CD4-positive, alpha-beta T cell treated with Interleukin-6 for 4 hours (primary cell): ENCODE data around the gene AP3S2.
A peak's percentile ranks its signal among the peaks of the same experiment; 100 is the strongest.
"Not testable (repeated sequence)": the region's sequence is repeated elsewhere in the genome, so short reads cannot be mapped to it uniquely, and the experiment has no call there.

Source experiments
- DNase-seq: peaks from one replicate; pipeline ENCODE4 v3.0.0-alpha.2; 2020; ENCODE audit warnings: mixed read lengths

AP3S2 gene

GRCh38 chr15:89893696-89894447 is at the start of gene AP3S2:
Gene AP3S2, minus strand, starts transcription at chr15:89893994. Its CDS starts 45 bp downstream, at chr15:89893949.
- DNase-seq = peak; percentile 89

DNA sequence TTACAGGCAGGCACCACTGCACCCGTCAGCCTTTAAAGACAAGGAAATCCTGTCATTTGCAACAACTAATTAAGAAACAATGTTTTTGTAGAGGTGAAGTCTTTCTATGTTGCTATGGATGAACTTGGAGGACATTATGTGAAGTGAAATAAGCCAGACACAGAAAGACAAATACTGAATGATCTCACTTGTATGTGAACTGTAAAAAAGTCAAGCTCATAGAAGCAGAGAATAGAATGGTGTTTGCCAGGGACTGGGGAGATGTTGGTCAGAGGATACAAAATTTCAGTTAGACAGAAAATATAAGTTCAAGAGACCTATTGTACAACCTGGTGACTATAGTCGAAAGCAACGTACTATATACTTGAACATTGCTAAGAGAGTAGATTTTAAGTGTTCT is 46.1 kb upstream of the AP3S2 start:
- DNase-seq = no peak

DNA sequence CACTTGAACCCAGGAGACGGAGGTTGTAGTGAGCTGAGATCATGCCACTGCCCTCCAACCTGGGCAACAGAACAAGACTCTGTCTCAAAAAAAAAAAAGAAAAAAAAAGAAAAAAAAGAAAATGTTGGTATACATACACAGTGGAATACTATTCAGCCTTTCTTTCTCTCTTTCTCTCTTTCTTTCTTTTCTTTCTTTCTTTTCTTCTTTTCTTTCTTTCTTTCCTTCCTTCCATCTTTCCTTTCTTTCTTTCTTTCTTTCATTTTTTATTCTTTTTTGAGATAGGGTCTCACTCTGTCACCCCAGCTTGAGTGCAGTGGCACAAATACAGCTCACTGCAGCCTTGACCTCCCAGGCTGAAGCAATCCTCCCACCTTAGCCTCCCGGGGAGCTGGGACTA is 45.6 kb upstream of the AP3S2 start:
- DNase-seq = not testable (repeated sequence)

DNA sequence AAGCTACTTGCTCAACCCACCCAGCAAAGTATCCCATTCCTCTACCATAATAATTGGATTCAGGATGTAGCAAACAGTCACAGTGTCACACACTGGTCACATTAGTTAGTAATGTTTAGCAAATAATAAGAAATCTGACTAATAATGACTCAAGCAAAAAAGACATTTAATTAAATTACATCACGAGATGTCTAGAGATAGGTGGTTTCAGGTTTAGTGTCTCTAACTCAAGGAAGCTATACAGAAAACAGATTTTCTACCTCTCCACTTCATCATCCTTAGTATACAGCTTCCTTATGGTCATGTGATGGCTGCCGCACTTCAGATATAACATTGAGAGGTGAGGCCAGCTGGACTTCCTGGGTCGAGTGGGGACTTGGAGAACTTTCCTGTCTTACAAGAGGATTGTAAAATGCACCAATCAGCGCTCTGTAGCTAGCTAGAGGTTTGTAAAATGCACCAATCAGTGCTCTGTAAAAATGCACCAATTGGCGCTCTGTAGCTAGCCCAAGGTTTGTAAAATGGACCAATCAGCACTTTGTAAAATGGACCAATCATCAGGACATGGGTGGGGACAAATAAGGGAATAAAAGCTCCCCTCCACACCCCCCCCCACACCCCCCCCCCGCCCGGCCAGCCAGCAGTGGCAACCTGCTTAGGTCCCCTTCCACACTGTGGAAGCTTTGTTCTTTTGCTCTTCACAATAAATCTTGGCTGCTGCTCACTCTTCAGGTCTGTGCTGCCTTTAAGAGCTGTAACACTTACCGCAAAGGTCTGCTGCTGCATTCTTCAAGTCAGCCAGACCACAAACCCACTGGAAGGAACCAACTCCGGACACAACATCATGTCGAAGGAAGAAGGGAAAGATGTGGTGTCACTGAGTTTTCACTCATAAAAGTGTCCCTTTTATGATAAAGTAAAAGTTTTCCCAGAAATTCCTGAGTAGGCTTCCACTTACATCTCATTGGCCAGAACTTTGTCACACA is 43.9 kb upstream of the AP3S2 start:
- no peak for DNase-seq

GRCh38 chr15:89936786-89937265 is 43.0 kb upstream of the AP3S2 start:
- no peak for DNase-seq

DNA sequence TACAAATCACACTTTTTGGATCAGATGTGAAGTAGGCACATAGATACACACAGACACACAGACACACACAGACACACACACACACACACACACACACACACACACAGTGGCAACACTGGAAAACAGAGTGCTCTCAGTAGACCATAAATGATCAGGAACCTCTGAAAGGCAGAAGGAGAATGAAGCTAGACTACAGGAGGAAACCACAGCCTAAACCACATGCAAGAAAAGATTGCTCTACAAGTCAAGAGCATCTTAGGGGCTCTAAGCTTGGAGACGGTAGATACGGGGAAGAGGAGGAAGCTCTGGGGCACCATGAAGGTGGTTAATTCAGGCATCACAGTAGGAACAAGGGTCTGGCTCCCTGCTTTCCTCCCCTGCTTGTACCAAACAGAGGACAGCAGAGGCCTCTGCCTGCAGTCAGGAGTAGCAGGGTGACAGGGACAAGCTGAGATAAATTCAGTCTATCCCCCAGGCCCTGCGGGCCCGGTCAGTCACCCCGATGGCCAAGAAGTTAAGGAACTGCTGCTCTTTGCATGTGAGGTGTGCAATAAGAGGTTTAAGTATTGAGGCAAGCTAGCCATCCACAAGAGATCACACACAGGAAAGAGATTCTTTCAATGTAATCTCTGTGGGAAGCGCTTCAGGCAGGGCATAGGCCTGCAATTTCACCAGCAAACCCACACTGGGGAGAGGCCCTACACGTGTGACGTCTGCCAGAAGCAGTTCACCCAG is 42.4 kb upstream of the AP3S2 start:
- DNase-seq = peak; percentile 46

GRCh38 chr15:89932880-89933279 is 39.1 kb upstream of the AP3S2 start:
- no peak for DNase-seq

- DNase-seq = no peak
Observed at GRCh38 chr15:89928421-89928820, 34.6 kb upstream of the AP3S2 start.

DNA sequence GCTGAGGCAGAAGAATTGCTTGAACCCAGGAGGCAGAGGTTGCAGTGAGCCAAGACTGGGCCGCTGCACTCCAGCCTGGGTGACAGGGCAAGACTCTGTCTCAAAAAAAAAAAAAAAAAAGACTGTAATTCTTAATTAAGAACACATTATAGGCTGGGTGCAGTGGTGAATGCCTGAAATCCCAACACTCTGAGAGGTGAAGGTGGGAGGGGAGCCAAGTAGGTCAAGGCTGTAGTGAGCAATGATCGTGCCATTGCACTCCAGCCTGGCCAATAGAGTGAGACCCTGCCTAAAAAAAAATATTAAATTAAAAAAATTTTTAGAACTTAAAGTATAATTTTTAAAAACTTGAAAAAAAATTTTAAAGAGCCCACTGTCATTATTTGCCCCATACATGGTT is 32.4 kb upstream of the AP3S2 start:
- no peak for DNase-seq

DNA sequence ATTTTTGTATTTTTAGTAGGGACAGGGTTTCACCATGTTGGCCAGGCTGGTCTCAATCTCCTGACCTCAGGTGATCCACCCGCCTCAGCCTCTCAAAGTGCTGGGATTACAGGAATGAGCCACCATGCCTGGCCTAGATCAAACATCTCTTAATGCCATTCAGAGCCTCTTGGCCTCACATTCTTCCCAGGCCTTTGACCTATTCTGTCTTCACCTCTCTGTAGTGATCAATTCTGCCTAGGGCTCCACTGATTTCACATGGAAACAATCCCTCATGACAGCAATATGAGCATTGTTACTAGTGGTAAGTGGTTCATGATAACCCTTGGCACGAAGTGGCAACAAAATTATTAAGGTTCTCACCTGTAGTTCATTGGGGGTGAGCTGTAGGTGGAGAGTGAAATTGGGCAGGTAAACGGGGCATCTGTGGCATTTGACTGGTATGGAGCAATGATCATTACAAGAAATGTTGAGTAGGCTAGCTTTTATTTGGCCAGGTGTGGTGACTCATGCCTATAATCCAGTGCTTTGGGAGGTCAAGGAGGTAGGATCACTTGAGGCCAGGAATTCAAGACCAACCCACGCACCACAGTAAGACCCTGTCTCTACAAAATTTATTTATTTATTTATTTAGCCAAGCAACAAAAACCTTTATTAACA is 23.8 kb upstream of the AP3S2 start:
- DNase-seq = no peak

- DNase-seq = no peak
Observed at GRCh38 chr15:89916660-89917059, 22.9 kb upstream of the AP3S2 start.

- peak; percentile 19 for DNase-seq
Observed at GRCh38 chr15:89912674-89913396, 19.0 kb upstream of the AP3S2 start, which contains the start of gene ARPIN. Gene ARPIN, minus strand, starts transcription at chr15:89912952. Its CDS starts 117 bp downstream, at chr15:89912835.

DNA sequence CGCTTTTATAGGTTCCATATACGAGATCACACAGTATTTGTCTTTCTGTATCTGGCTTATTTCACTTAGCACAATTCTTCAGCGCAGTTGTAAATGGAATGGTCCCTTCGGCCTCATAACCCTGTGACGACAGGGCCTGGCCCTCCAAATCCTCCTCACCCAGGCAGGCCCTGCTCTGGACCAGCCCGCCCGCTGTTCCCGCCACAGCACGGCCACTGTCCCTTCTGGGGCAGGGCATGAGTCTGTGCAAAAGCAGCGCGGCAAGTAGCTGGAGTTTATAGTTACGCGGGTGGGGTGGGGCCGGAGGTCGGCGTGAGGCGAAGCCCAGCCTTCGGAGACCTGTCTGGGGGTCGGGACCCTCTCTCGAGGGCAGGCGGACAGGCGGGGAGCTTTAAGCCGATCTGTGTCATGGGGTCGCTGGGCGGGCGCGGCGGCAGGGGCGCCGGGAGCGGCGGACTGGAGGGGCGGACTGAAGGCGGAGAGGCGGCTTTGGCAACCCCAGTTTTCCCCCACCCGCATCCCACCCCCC is 18.4 kb upstream of the AP3S2 start:
- no peak for DNase-seq

- DNase-seq = no peak
Observed at GRCh38 chr15:89910891-89911626, 17.3 kb upstream of the AP3S2 start.

GRCh38 chr15:89909611-89910010 is 15.8 kb upstream of the AP3S2 start:
- DNase-seq = no peak

GRCh38 chr15:89908226-89908625 is 14.4 kb upstream of the AP3S2 start:
- no peak for DNase-seq

DNA sequence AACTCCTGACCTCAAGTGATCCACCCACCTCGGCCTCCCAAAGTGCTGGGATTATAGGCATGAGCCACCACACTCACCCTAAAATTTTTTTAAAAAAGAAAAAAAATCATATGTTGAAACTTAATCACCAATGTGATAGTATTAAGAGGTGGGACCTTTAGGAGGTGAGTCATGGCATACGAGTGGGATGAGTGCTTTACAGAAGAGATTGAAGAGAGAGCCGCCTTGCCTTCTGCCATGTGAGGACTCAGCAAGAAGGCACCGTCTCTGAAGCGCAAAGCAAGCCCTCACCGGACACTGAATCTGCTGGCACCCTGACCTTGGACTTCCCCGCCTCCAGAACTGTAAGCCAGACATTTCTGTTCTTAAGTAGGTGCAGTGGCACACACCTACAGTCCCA is 13.5 kb upstream of the AP3S2 start:
- no peak for DNase-seq

GRCh38 chr15:89905846-89906378 is 12.1 kb upstream of the AP3S2 start:
- no peak for DNase-seq

- DNase-seq = no peak
Observed at GRCh38 chr15:89904519-89904918, 10.7 kb upstream of the AP3S2 start.

GRCh38 chr15:89903858-89904130 is 10.0 kb upstream of the AP3S2 start:
- DNase-seq = no peak
